PC-9 (cell line): ENCODE results near the gene MYL6. TPM values are rescaled to one million over a fixed set of nuclear protein-coding genes. Genes with fewer than 3 reads are reported as not detected.
A peak's percentile ranks its signal among the peaks of the same experiment; 100 is the strongest.

Experiments
- BruUV-seq: library from RNA; stranded (reverse); fragments of 400-500 nt; replicated peaks from 2 replicates; lab custom pipeline; 2021; lab: Mats Ljungman, UMichigan
- CTCF ChIA-PET: fragments of 300-600 bp; sonication (Branson Sonifier 250); formaldehyde crosslinking; loops from one replicate; lab custom pipeline; 2022; ENCODE audit warnings: antibody characterized with exemption; lab: Charles Lee
- POLR2A ChIA-PET: fragments of 300-600 bp; sonication (Branson Sonifier 250); formaldehyde crosslinking; loops from one replicate; lab custom pipeline; 2022; ENCODE audit warnings: antibody characterized with exemption; ENCODE audit not compliant: unreplicated experiment; lab: Charles Lee
- DNase-seq, 2 experiments: peaks; one replicate each; pipeline versions ENCODE4 v3.0.0 to v3.0.0-alpha.2; 2015 to 2022; ENCODE audit warnings: mixed read lengths in 1 of 2
- H2AFZ ChIP-seq: fragments of 200-600 bp; sonication (generic); 2 replicates; pipeline ENCODE4 v1.8.1; 2017; ENCODE audit warnings: antibody characterized with exemption
- H3F3A ChIP-seq: fragments of 200-600 bp; sonication (generic); 2 replicates; pipeline ENCODE4 v1.8.1; 2017; ENCODE audit warnings: antibody characterized with exemption, mild to moderate bottlenecking, low read depth; ENCODE audit not compliant: insufficient read depth
- H3K27ac ChIP-seq: fragments of 200-600 bp; sonication (generic); 2 replicates; pipeline ENCODE4 v1.6.1; 2016; ENCODE audit warnings: mixed run types
- H3K27me3 ChIP-seq: fragments of 200-600 bp; sonication (generic); 2 replicates; pipeline ENCODE4 v1.6.1; 2016; ENCODE audit warnings: low read depth, mixed run types; ENCODE audit not compliant: insufficient read depth
- H3K36me3 ChIP-seq: fragments of 200-600 bp; sonication (generic); 2 replicates; pipeline ENCODE4 v1.6.1; 2016; ENCODE audit warnings: low read depth, mixed run types
- H3K4me1 ChIP-seq: fragments of 200-600 bp; sonication (generic); replicated peaks from 2 replicates; pipeline ENCODE4 v1.6.1; 2016; ENCODE audit warnings: mixed run types; ENCODE audit not compliant: insufficient read depth
- H3K4me2 ChIP-seq: fragments of 200-600 bp; sonication (generic); 2 replicates; pipeline ENCODE4 v1.6.1; 2017; ENCODE audit warnings: mixed run types
- H3K4me3 ChIP-seq: fragments of 200-600 bp; sonication (generic); 2 replicates; pipeline ENCODE4 v1.6.1; 2016; ENCODE audit warnings: mixed run types
- H3K79me2 ChIP-seq: fragments of 200-600 bp; sonication (generic); 2 replicates; pipeline ENCODE4 v1.6.1; 2017; ENCODE audit warnings: low read depth, mixed run types
- H3K9me2 ChIP-seq: fragments of 200-600 bp; sonication (generic); 2 replicates; pipeline ENCODE4 v1.8.1; 2017; ENCODE audit warnings: mild to moderate bottlenecking; ENCODE audit not compliant: insufficient read depth
- H3K9me3 ChIP-seq: fragments of 200-600 bp; sonication (generic); 2 replicates; pipeline ENCODE4 v1.8.1; 2016; ENCODE audit warnings: low read depth; ENCODE audit not compliant: insufficient read depth
- H4K20me1 ChIP-seq: fragments of 200-600 bp; sonication (generic); 2 replicates; pipeline ENCODE4 v1.8.1; 2017; ENCODE audit not compliant: insufficient read depth
- EZH2 ChIP-seq: fragments of 200-600 bp; sonication (generic); IDR thresholded peaks from 2 replicates; pipeline ENCODE4 v1.8.0; 2017; ENCODE audit warnings: antibody characterized with exemption, low read depth
- intact Hi-C: fragments of 100-400 bp; cut with micrococcal nuclease; formaldehyde crosslinking; loops from one replicate; pipeline ENCODE4 v1.10.0; 2022; ENCODE audit not compliant: unreplicated experiment
- total RNA-seq: library from RNA; stranded (reverse); gene quantifications from 2 replicates; pipeline ENCODE4 v1.2.3, GENCODE V29; 2021
- TF ChIP-seq, protein P1 (sequence below): fragments of 200-600 bp; sonication (generic); conservative IDR thresholded peaks from 2 replicates; pipeline ENCODE4 v1.6.1; 2017; ENCODE audit warnings: mixed run types, antibody characterized with exemption, mild to moderate bottlenecking, moderate library complexity

The MYL6 gene
- total RNA-seq, 1 experiment from 2014 or later, result 666 TPM

DNA sequence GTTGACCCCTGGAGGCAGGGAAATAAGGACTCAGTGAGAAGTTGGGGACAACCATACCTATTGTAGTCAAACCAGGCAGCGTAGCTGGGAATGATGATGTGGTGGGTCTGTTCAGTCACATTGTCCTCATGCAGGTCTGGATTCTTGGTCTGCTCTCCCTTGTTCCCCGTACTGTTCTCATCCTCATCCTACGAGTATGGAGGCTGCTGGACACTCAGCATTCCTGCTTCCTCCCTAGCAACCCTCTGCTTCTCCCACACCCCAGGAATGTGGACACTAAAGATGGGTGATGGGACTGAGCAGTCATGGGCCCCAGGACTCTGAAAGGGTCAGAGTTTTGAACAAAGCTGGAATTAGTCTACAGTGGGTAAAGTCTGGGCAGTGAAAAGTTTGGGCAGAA lies 20.2 kb downstream of the MYL6 start:
- CTCF ChIA-PET, result interaction anchor here (0.8 kb wide), 1 partner anchor 27 kb away, joined by 4 read pairs; no protein-coding TSS in a partner anchor

GRCh38 chr12:56186957-56187356 lies 28.8 kb downstream of the MYL6 start:
- intact Hi-C loops, result no loop called here
- Histone ChIP-seq H3K4me2 (peak overlapping the region; percentile 97), H3K36me3 (peaks cover 17% of the 10 kb centered on the region), H4K20me1 (no peaks in the 10 kb centered on the region), H3K9me3 (no peaks in the 10 kb centered on the region), H3K4me3 (no peak overlapping the region), H3K79me2 (peaks cover 30% of the 10 kb centered on the region), H3K27me3 (no peaks in the 10 kb centered on the region), H3K4me1 (peaks cover 28% of the 10 kb centered on the region), H2AFZ (no peak overlapping the region), H3K27ac (no peak overlapping the region), H3K9me2 (no peaks in the 10 kb centered on the region), H3F3A (peaks cover 27% of the 10 kb centered on the region; the same call in 1 of the 2 replicates)
- no peak for TF ChIP-seq EZH2
- TF ChIP-seq, protein P1, sequence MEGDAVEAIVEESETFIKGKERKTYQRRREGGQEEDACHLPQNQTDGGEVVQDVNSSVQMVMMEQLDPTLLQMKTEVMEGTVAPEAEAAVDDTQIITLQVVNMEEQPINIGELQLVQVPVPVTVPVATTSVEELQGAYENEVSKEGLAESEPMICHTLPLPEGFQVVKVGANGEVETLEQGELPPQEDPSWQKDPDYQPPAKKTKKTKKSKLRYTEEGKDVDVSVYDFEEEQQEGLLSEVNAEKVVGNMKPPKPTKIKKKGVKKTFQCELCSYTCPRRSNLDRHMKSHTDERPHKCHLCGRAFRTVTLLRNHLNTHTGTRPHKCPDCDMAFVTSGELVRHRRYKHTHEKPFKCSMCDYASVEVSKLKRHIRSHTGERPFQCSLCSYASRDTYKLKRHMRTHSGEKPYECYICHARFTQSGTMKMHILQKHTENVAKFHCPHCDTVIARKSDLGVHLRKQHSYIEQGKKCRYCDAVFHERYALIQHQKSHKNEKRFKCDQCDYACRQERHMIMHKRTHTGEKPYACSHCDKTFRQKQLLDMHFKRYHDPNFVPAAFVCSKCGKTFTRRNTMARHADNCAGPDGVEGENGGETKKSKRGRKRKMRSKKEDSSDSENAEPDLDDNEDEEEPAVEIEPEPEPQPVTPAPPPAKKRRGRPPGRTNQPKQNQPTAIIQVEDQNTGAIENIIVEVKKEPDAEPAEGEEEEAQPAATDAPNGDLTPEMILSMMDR, result no peak
- DNase-seq, result no peak
- ChIA-PET CTCF (no interaction called here), POLR2A (no interaction called here)
- no TSS peak for BruUV-seq

More for the DNA sequence above, 20.2 kb downstream of the MYL6 start:
- TF ChIP-seq EZH2, result no peak
- TF ChIP-seq, protein P1, result no peak
- Histone ChIP-seq H4K20me1 (no peaks in the 10 kb centered on the region), H3F3A (peaks cover 6% of the 10 kb centered on the region; the same call in 1 of the 2 replicates), H3K4me2 (no peak overlapping the region), H3K79me2 (no peaks in the 10 kb centered on the region), H3K27ac (no peak overlapping the region), H3K27me3 (no peaks in the 10 kb centered on the region), H2AFZ (no peak overlapping the region), H3K9me3 (no peaks in the 10 kb centered on the region), H3K4me3 (no peak overlapping the region), H3K9me2 (no peaks in the 10 kb centered on the region), H3K36me3 (peaks cover 37% of the 10 kb centered on the region), H3K4me1 (no peaks in the 10 kb centered on the region)
- intact Hi-C loops, result no loop called here
- POLR2A ChIA-PET, result no interaction called here
- no peak for DNase-seq
- no TSS peak for BruUV-seq

DNA sequence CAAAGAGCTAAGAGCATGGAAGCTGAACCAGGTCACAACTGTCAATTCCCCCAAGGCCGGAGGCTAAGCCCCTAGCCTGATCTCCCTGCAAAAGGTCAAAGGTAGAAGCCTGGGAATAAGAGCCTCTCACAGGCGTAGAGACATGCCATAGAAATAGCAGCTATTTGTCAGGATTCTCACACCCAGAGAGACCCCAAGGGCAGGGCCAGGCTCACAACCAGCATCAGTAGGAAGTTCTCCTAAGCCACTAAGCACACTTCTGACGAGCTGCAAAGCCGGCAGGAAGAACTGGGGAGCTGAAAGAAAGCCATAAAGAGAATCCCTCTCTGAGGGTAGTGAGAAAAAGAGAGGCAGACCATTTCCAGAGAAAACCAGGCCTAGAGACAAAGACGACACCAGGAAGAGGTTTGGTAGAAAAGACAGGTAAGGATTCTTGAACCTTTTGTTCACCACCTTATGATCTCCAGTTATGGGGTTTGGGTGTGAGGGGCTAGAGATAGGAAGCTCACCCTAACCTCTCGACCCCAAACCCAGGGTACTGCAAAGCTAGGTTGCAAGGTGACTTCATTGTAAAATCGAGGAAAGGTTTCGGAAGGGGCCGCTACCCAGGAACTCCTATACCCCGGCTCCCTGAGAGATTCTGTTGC lies 30.1 kb downstream of the MYL6 start:
- Histone ChIP-seq H4K20me1 (no peaks in the 10 kb centered on the region), H3K4me1 (peaks cover 28% of the 10 kb centered on the region), H3F3A (peaks cover 33% of the 10 kb centered on the region; the same call in 1 of the 2 replicates), H3K36me3 (peaks cover 11% of the 10 kb centered on the region), H3K9me3 (no peaks in the 10 kb centered on the region), H3K9me2 (no peaks in the 10 kb centered on the region), H3K4me3 (peak overlapping the region; percentile 87), H3K27me3 (no peaks in the 10 kb centered on the region), H3K27ac (no peak overlapping the region), H3K4me2 (peak overlapping the region; percentile 97), H2AFZ (peak overlapping the region; percentile 67), H3K79me2 (peaks cover 30% of the 10 kb centered on the region)
- TSS peak; percentile 27 for BruUV-seq
- no peak for TF ChIP-seq EZH2
- TF ChIP-seq, protein P1, result no peak
- POLR2A ChIA-PET, result interaction anchor here (1.3 kb wide), 1 partner anchor 61 kb away, joined by 13 read pairs; the partner anchor contains the start of gene ESYT1
- no peak for DNase-seq
- CTCF ChIA-PET, result interaction anchor here (0.5 to 1.8 kb wide), 5 partner anchors 65 to 1028 kb away, joined by 3 to 7 read pairs (median 4); partner anchors contain the start of gene NXPH4
- intact Hi-C loops, result loop anchor here (1.0 to 2.0 kb wide), 2 partner anchors 141 to 191 kb away; partner anchors contain the start of gene SUOX
